ENCODE data around the gene FAM193A.

DNA sequence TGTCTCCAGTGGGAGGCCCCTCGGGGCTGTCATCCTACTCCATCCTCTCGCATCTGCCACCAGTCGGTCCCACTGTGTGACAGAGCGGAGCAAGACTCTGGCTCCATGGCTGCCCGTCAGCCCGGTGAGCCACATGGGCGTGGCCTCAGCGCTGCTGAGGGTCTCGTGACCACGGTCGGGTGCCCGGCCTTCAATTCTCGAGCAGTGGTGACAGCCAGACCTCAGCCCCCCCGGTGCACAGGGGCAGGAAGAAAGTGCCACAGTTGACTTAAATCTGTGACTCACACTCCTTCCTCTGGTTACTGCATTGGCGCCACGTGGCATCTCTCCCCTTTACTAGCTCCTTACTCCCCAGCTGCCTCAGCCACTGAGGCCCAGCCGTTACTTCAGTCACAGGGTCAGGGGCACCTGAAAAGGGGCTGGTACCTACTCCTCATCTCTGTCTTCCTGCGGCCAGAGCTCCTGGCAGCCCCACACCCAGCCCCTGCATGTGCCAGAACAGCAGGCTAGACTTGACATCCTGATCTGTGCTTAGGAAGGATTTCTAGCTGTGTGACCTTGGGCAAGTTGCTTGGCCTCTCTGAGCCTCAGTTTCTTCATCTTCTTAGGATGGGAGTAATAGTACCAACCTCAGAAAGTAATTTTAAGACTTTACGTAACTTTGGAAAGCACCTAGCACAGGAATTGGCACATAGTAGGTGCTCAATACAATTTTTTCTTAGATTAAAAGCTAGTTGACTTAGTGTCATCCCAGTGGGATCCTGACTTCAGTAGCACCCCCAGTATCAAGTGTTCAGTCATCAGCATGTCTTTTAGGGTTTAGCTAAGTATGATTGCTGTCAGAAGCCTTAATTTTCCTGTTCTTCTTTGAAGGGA lies 153.6 kb downstream of the FAM193A start:
- TF ChIP-seq, protein P1, sequence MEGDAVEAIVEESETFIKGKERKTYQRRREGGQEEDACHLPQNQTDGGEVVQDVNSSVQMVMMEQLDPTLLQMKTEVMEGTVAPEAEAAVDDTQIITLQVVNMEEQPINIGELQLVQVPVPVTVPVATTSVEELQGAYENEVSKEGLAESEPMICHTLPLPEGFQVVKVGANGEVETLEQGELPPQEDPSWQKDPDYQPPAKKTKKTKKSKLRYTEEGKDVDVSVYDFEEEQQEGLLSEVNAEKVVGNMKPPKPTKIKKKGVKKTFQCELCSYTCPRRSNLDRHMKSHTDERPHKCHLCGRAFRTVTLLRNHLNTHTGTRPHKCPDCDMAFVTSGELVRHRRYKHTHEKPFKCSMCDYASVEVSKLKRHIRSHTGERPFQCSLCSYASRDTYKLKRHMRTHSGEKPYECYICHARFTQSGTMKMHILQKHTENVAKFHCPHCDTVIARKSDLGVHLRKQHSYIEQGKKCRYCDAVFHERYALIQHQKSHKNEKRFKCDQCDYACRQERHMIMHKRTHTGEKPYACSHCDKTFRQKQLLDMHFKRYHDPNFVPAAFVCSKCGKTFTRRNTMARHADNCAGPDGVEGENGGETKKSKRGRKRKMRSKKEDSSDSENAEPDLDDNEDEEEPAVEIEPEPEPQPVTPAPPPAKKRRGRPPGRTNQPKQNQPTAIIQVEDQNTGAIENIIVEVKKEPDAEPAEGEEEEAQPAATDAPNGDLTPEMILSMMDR (IDR thresholded peaks at IDR 0.05) = no peak
- TF ChIP-seq ZFX (IDR thresholded peaks at IDR 0.05; ENCODE audit: borderline replicate concordance) = no peak
